SK-N-SH treated with all-trans-retinoic acid at 6 μM for 48 hours (cell line): ENCODE measurements around the gene CLIC1.

ENCODE experiments used
- ATAC-seq: fragments of 200-7000 bp; cut with Tn5 transposase; 3 replicates; pipeline ENCODE4 v1.9.1; 2020; ENCODE audit warnings: mild to moderate bottlenecking, moderate library complexity
- ARNTL ChIP-seq: fragments of 450-650 bp; formaldehyde crosslinking; IDR thresholded peaks from 2 replicates; pipeline ENCODE4 v1.5.0; 2020; ENCODE audit warnings: low read depth, mild to moderate bottlenecking, moderate library complexity, borderline replicate concordance
- BACH2 ChIP-seq: fragments of 250-450 bp; sonication (Bioruptor Pico); IDR thresholded peaks from 2 replicates; pipeline ENCODE4 v1.9.0; 2021; ENCODE audit warnings: mild to moderate bottlenecking, borderline replicate concordance
- CREB5 ChIP-seq: fragments of 250-450 bp; sonication (Bioruptor Pico); IDR thresholded peaks from 2 replicates; pipeline ENCODE4 v1.5.1; 2020; ENCODE audit warnings: low read depth, mild to moderate bottlenecking, moderate library complexity
- CSDC2 ChIP-seq: fragments of 250-450 bp; sonication (Bioruptor Pico); IDR thresholded peaks from 2 replicates; pipeline ENCODE4 v1.5.0; 2020; ENCODE audit warnings: mild to moderate bottlenecking, moderate library complexity
- CSRNP3 ChIP-seq: fragments of 250-450 bp; sonication (Bioruptor Pico); IDR thresholded peaks from 2 replicates; pipeline ENCODE4 v1.5.1; 2021; ENCODE audit warnings: mild to moderate bottlenecking, moderate library complexity
- ESRRG ChIP-seq: fragments of 250-450 bp; sonication (Bioruptor Pico); IDR thresholded peaks from 2 replicates; pipeline ENCODE4 v1.6.1; 2021; ENCODE audit warnings: mild to moderate bottlenecking
- GLIS3 ChIP-seq: fragments of 250-450 bp; sonication (Bioruptor Pico); IDR thresholded peaks from 2 replicates; pipeline ENCODE4 v1.5.0; 2020; ENCODE audit warnings: mild to moderate bottlenecking, moderate library complexity
- ISL1 ChIP-seq: fragments of 250-450 bp; sonication (Bioruptor Pico); IDR thresholded peaks from 2 replicates; pipeline ENCODE4 v2.1.2; 2022; ENCODE audit warnings: mild to moderate bottlenecking, moderate library complexity
- OSR1 ChIP-seq: fragments of 250-450 bp; sonication (Bioruptor Pico); IDR thresholded peaks from 2 replicates; pipeline ENCODE4 v1.8.0; 2022; ENCODE audit warnings: moderate library complexity, mild to moderate bottlenecking, inconsistent platforms
- POU6F1 ChIP-seq: fragments of 250-450 bp; sonication (Bioruptor Pico); IDR thresholded peaks from 2 replicates; pipeline ENCODE4 v1.8.0; 2021; ENCODE audit warnings: low read depth, mild to moderate bottlenecking, moderate library complexity, borderline replicate concordance
- PPARA ChIP-seq: fragments of 250-450 bp; sonication (Bioruptor Pico); IDR thresholded peaks from 2 replicates; pipeline ENCODE4 v1.5.0; 2020; ENCODE audit warnings: mild to moderate bottlenecking, borderline replicate concordance
- RARB ChIP-seq: fragments of 250-450 bp; sonication (Bioruptor Pico); IDR thresholded peaks from 2 replicates; pipeline ENCODE4 v1.8.0; 2021; ENCODE audit warnings: mild to moderate bottlenecking, moderate library complexity
- SNAI2 ChIP-seq: fragments of 250-450 bp; sonication (Bioruptor Pico); IDR thresholded peaks from 2 replicates; pipeline ENCODE4 v1.5.0; 2020; ENCODE audit warnings: mild to moderate bottlenecking, moderate library complexity
- TCF4 ChIP-seq: fragments of 250-450 bp; sonication (Bioruptor Pico); IDR thresholded peaks from 2 replicates; pipeline ENCODE4 v1.8.0; 2021; ENCODE audit warnings: mild to moderate bottlenecking, moderate library complexity, borderline replicate concordance
- TOX ChIP-seq: fragments of 250-450 bp; sonication (Bioruptor Pico); IDR thresholded peaks from 2 replicates; pipeline ENCODE4 v1.8.0; 2021; ENCODE audit warnings: mild to moderate bottlenecking, moderate library complexity, borderline replicate concordance
- TSHZ2 ChIP-seq: fragments of 250-450 bp; sonication (Bioruptor Pico); IDR thresholded peaks from 2 replicates; pipeline ENCODE4 v1.5.0; 2020; ENCODE audit warnings: mild to moderate bottlenecking, moderate library complexity
- ZC3H10 ChIP-seq: fragments of 250-450 bp; sonication (Bioruptor Pico); IDR thresholded peaks from 2 replicates; pipeline ENCODE4 v1.5.1; 2021; ENCODE audit warnings: mild to moderate bottlenecking, moderate library complexity
- ZFP3 ChIP-seq: fragments of 250-450 bp; sonication (Bioruptor Pico); IDR thresholded peaks from 2 replicates; pipeline ENCODE4 v1.5.0; 2020; ENCODE audit warnings: mild to moderate bottlenecking, moderate library complexity
- ZFP30 ChIP-seq: fragments of 450-650 bp; formaldehyde crosslinking; IDR thresholded peaks from 2 replicates; pipeline ENCODE4 v1.5.0; 2022; ENCODE audit warnings: mild to moderate bottlenecking, moderate library complexity
- ZNF565 ChIP-seq: fragments of 450-650 bp; formaldehyde crosslinking; conservative IDR thresholded peaks from 2 replicates; pipeline ENCODE4 v1.5.0; 2020; ENCODE audit warnings: low read depth, mild to moderate bottlenecking, moderate library complexity
- ZNF70 ChIP-seq: fragments of 450-650 bp; formaldehyde crosslinking; IDR thresholded peaks from 2 replicates; pipeline ENCODE4 v1.5.0; 2020; ENCODE audit warnings: mild to moderate bottlenecking, moderate library complexity
- ZNF8 ChIP-seq: fragments of 450-650 bp; formaldehyde crosslinking; IDR thresholded peaks from 2 replicates; pipeline ENCODE4 v1.5.0; 2020; ENCODE audit warnings: mild to moderate bottlenecking, moderate library complexity
- TF ChIP-seq, protein P1 (sequence below): fragments of 250-450 bp; sonication (Bioruptor Pico); IDR thresholded peaks from 2 replicates; pipeline ENCODE4 v1.8.0; 2020; ENCODE audit warnings: mild to moderate bottlenecking, moderate library complexity, borderline replicate concordance

CLIC1 gene

GRCh38 chr6:31760790-31761189 lies 24.5 kb upstream of the CLIC1 start:
- TF ChIP-seq RARB (CRISPR knock-in tag) = no peak
- TF ChIP-seq CSDC2 (CRISPR knock-in tag) = no peak
- no peak for TF ChIP-seq OSR1 (CRISPR knock-in tag)
- TF ChIP-seq TSHZ2 (CRISPR knock-in tag) = no peak
- no peak for TF ChIP-seq ESRRG (CRISPR knock-in tag)
- TF ChIP-seq ZNF70 (CRISPR knock-in tag) = no peak
- TF ChIP-seq, protein P1, sequence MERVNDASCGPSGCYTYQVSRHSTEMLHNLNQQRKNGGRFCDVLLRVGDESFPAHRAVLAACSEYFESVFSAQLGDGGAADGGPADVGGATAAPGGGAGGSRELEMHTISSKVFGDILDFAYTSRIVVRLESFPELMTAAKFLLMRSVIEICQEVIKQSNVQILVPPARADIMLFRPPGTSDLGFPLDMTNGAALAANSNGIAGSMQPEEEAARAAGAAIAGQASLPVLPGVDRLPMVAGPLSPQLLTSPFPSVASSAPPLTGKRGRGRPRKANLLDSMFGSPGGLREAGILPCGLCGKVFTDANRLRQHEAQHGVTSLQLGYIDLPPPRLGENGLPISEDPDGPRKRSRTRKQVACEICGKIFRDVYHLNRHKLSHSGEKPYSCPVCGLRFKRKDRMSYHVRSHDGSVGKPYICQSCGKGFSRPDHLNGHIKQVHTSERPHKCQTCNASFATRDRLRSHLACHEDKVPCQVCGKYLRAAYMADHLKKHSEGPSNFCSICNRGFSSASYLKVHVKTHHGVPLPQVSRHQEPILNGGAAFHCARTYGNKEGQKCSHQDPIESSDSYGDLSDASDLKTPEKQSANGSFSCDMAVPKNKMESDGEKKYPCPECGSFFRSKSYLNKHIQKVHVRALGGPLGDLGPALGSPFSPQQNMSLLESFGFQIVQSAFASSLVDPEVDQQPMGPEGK = no peak
- TF ChIP-seq ZNF565 (CRISPR knock-in tag) = no peak
- TF ChIP-seq SNAI2 = no peak
- no peak for TF ChIP-seq ZFP3 (CRISPR knock-in tag)
- no peak for TF ChIP-seq BACH2 (CRISPR knock-in tag)
- TF ChIP-seq CSRNP3 = no peak
- no peak for TF ChIP-seq ZC3H10 (CRISPR knock-in tag)
- no peak for TF ChIP-seq ZFP30 (CRISPR knock-in tag)
- TF ChIP-seq TOX (CRISPR knock-in tag) = no peak
- TF ChIP-seq POU6F1 (CRISPR knock-in tag) = no peak
- no peak for TF ChIP-seq ZNF8
- no peak for TF ChIP-seq ARNTL (CRISPR knock-in tag)
- TF ChIP-seq PPARA (CRISPR knock-in tag) = no peak
- no peak for TF ChIP-seq CREB5 (CRISPR knock-in tag)
- TF ChIP-seq, all 23 proteins: peak for 0
- ATAC-seq = no peak

DNA sequence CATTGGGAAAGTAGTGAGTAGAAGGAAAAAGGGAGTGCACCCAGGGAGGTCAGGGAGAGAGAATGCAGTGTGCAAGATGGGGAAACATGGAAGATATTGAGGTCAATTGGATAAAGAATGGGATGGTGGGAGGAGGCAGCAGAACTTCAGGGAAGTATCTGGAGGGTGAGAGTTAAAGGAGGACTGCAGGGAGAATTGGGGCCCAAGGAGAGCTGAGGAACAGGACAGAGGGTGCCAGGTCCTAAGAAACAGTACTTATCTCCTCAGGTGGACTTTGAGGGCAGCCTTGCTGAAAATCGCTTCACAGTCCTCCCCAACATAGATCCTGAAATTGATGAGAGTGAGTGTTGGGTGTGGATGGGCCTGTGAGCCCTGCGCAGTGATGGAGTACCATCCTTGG lies 22.0 kb upstream of the CLIC1 start:
- TF ChIP-seq CSDC2 (CRISPR knock-in tag) = no peak
- TF ChIP-seq TCF4 = no peak
- TF ChIP-seq BACH2 (CRISPR knock-in tag) = no peak
- TF ChIP-seq TOX (CRISPR knock-in tag) = no peak
- TF ChIP-seq ZC3H10 (CRISPR knock-in tag) = no peak
- no peak for TF ChIP-seq CREB5 (CRISPR knock-in tag)
- TF ChIP-seq ZNF70 (CRISPR knock-in tag) = no peak
- no peak for TF ChIP-seq POU6F1 (CRISPR knock-in tag)
- TF ChIP-seq GLIS3 = no peak
- TF ChIP-seq ZNF565 (CRISPR knock-in tag) = no peak
- TF ChIP-seq ISL1 (CRISPR knock-in tag) = no peak
- TF ChIP-seq, all 23 proteins: peak for 0
- ATAC-seq = no peak
